ENCODE results near the gene TSPAN10. TPM values are rescaled to one million over a fixed set of nuclear protein-coding genes. Genes with fewer than 3 reads are reported as not detected.

Gene TSPAN10
- total RNA-seq, 1 experiment from 2014 or later: 3.5 TPM

GRCh38 chr17:81696218-81696941 lies 59.4 kb downstream of the TSPAN10 start:
- H3K27me3 ChIP-seq (ENCODE audit: low read length): no peaks in the 10 kb centered on the region
- intact Hi-C loops (cut with micrococcal nuclease): no loop called here
- H3K9ac ChIP-seq (ENCODE audit: low read length): no peak overlapping the region
- H2AFZ ChIP-seq (ENCODE audit: low read length): no peak overlapping the region
- peaks cover 3% of the 10 kb centered on the region for H3F3A ChIP-seq (ENCODE audit: low read length, unreplicated experiment)
- POLR2A ChIA-PET (ENCODE audit: unreplicated experiment): no interaction called here
- peaks cover 72% of the 10 kb centered on the region for H3K36me3 ChIP-seq (ENCODE audit: low read depth, low read length)
- no peak overlapping the region for H3K27ac ChIP-seq (ENCODE audit: low read length)
- ATAC-seq (no peak), DNase-seq (no peak)
- H3K9me2 ChIP-seq (replicated peaks; ENCODE audit: low read length): no peaks in the 10 kb centered on the region
- H3K4me2 ChIP-seq (ENCODE audit: low read length): no peak overlapping the region
- H3K4me3 ChIP-seq (ENCODE audit: low read length): no peak overlapping the region
- no peaks in the 10 kb centered on the region for H3K9me3 ChIP-seq (ENCODE audit: low read length)
- H3K4me1 ChIP-seq (ENCODE audit: insufficient read depth, low read length): peaks cover 8% of the 10 kb centered on the region
- H4K20me1 ChIP-seq (ENCODE audit: low read length): peaks cover 5% of the 10 kb centered on the region; the same call in 1 of the 2 replicates
- BruUV-seq (replicated peaks): TSS peak; percentile 27
- H3K79me2 ChIP-seq (ENCODE audit: low read length): peaks cover 50% of the 10 kb centered on the region
- TF ChIP-seq EZH2 (IDR thresholded peaks at IDR 0.05; ENCODE audit: low read length, unreplicated experiment) (no peak), CTCF (conservative IDR thresholded peaks at IDR 0.05; ENCODE audit: low read depth, low read length) (no peak), EZH2phosphoT487 (IDR thresholded peaks at IDR 0.05; ENCODE audit: borderline replicate concordance, low read length) (no peak)
- CTCF ChIA-PET: no interaction called here

DNA sequence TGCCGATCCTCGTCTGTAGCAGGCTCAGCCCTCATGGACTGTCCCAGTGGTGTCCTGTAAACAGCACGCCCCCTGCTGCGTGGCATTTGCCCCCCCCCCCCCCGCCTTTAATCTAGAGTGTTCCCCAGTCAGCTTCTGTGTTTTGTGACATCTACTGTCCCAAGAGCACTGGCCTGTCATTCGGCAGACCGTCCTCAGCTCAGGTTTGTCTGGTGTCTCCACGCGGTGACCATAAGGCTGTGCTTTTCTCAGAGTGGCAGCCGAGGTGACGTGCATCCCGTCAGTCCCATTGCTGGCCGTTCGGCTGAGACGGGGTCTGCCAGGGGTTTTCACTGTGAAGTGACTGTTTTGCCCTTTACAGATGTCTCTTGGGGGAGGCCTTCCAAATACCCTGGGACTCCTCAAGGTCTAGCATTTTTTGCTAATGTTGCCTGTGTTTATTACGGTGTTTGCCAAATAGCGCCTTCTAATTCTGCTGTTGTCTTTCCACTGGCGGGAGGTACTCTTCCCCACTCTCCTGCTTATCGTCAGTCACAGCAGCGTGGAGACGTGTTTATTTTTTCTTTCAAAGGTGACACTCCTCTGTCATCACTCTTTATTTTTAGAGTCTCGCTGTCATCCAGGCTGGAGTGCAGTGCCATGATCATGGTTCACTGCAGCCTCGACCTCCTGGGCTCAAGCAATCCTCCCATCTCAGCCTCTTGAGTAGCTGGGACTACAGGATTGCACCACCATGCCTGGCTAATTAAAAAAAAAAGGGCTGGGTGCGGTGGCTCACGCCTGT lies 60.5 kb downstream of the TSPAN10 start:
- H3K9ac ChIP-seq (ENCODE audit: low read length): no peak overlapping the region
- peaks cover 10% of the 10 kb centered on the region; the same call in 1 of the 2 replicates for H4K20me1 ChIP-seq (ENCODE audit: low read length)
- CTCF ChIA-PET: no interaction called here
- ATAC-seq (no peak), DNase-seq (no peak)
- no peak overlapping the region for H3K27ac ChIP-seq (ENCODE audit: low read length)
- no peak for TF ChIP-seq EZH2phosphoT487 (IDR thresholded peaks at IDR 0.05; ENCODE audit: borderline replicate concordance, low read length)
- no peak for TF ChIP-seq EZH2 (IDR thresholded peaks at IDR 0.05; ENCODE audit: low read length, unreplicated experiment)
- no peak for TF ChIP-seq CTCF (conservative IDR thresholded peaks at IDR 0.05; ENCODE audit: low read depth, low read length)
- peaks cover 16% of the 10 kb centered on the region for H3K4me1 ChIP-seq (ENCODE audit: insufficient read depth, low read length)
- H3K4me3 ChIP-seq (ENCODE audit: low read length): no peak overlapping the region
- peaks cover 3% of the 10 kb centered on the region for H3F3A ChIP-seq (ENCODE audit: low read length, unreplicated experiment)
- no peaks in the 10 kb centered on the region for H3K27me3 ChIP-seq (ENCODE audit: low read length)
- POLR2A ChIA-PET (ENCODE audit: unreplicated experiment): interaction anchor here (0.6 kb wide), 1 partner anchor 15 kb away, joined by 3 read pairs; no protein-coding TSS in a partner anchor
- BruUV-seq (replicated peaks): no TSS peak
- H3K36me3 ChIP-seq (ENCODE audit: low read depth, low read length): peaks cover 62% of the 10 kb centered on the region
- no peaks in the 10 kb centered on the region for H3K9me2 ChIP-seq (replicated peaks; ENCODE audit: low read length)
- intact Hi-C loops (cut with micrococcal nuclease): no loop called here
- no peak overlapping the region for H2AFZ ChIP-seq (ENCODE audit: low read length)
- H3K79me2 ChIP-seq (ENCODE audit: low read length): peaks cover 61% of the 10 kb centered on the region
- H3K9me3 ChIP-seq (ENCODE audit: low read length): no peaks in the 10 kb centered on the region
- no peak overlapping the region for H3K4me2 ChIP-seq (ENCODE audit: low read length)

Small RNA genes lying within 50 kb of the gene (microRNA-seq; reads per million reads assigned to microRNA genes)
- gene MIR6786 (ENCODE audit: unreplicated experiment): 1.5 reads per million

Other genes starting within 250 kb of the TSPAN10 start
- gene BAHCC1, start 241.7 kb upstream of the TSPAN10 start, total RNA-seq (2014; rRNA removed): 9.9 and 16.9 TPM in 2 replicates
- 4,503 and 4,798 TPM in 2 replicates for gene ACTG1, start 124.4 kb upstream of the TSPAN10 start, total RNA-seq (2014; rRNA removed)
- 0.87 and 2.4 TPM in 2 replicates for gene FSCN2, start 108.8 kb upstream of the TSPAN10 start, total RNA-seq (2014; rRNA removed)
- gene FAAP100, start 84.8 kb upstream of the TSPAN10 start, total RNA-seq (2014; rRNA removed): 23.3 and 34.6 TPM in 2 replicates
- gene NPLOC4, start 84 bp upstream of the TSPAN10 start, total RNA-seq (2014; rRNA removed): 109 and 133 TPM in 2 replicates
- 3.0 TPM in 1 of 2 replicates, not detected in the other for gene PDE6G, start 19.3 kb downstream of the TSPAN10 start, total RNA-seq (2014; rRNA removed)
- 46.7 and 68.9 TPM in 2 replicates for gene OXLD1, start 29.4 kb downstream of the TSPAN10 start, total RNA-seq (2014; rRNA removed)
- gene CCDC137, start 29.5 kb downstream of the TSPAN10 start, total RNA-seq (2014; rRNA removed): 49.9 and 71.0 TPM in 2 replicates
- gene ARL16, start 46.6 kb downstream of the TSPAN10 start, total RNA-seq (2014; rRNA removed): 52.6 and 68.8 TPM in 2 replicates
- gene HGS, start 46.8 kb downstream of the TSPAN10 start, total RNA-seq (2014; rRNA removed): 177 and 194 TPM in 2 replicates
- gene MRPL12, start 66.2 kb downstream of the TSPAN10 start, total RNA-seq (2014; rRNA removed): 100 and 108 TPM in 2 replicates
- 113 and 117 TPM in 2 replicates for gene SLC25A10, start 75.1 kb downstream of the TSPAN10 start, total RNA-seq (2014; rRNA removed)
- gene GCGR, start 167.0 kb downstream of the TSPAN10 start, total RNA-seq (2014; rRNA removed): 0.11 TPM in 1 of 2 replicates, not detected in the other
- gene MCRIP1, start 196.1 kb downstream of the TSPAN10 start, total RNA-seq (2014; rRNA removed): 73.4 and 90.9 TPM in 2 replicates
- not detected in 2 replicates for gene PPP1R27, start 197.9 kb downstream of the TSPAN10 start, total RNA-seq (2014; rRNA removed)
- 969 and 1,089 TPM in 2 replicates for gene P4HB, start 223.3 kb downstream of the TSPAN10 start, total RNA-seq (2014; rRNA removed)
- 201 and 261 TPM in 2 replicates for gene ARHGDIA, start 234.1 kb downstream of the TSPAN10 start, total RNA-seq (2014; rRNA removed)

All from PC-3 (cell line).